ENCODE data around the gene SLC6A8.
"Not testable (repeated sequence)": the region's sequence is repeated elsewhere in the genome, so short reads cannot be mapped to it uniquely, and the experiment has no call there.

SLC6A8 gene

GRCh38 chrX:153739754-153740486, 52.2 kb downstream of the SLC6A8 start:
- Histone ChIP-seq H3K36me3 (peaks cover 0 to 20% (median 13%) of the 10 kb centered on the region in 3 donors), H3K27ac (no peak overlapping the region), H3K9me3 (no peaks in the 10 kb centered on the region), H3K4me3 (no peak overlapping the region), H3K27me3 (no peaks in the 10 kb centered on the region), H3K4me1 (peaks cover 0 to 12% (median 1%) of the 10 kb centered on the region in 4 donors)
- TF ChIP-seq CTCF (IDR thresholded peaks at IDR 0.05): no peak
- DNase-seq: no peak
- intact Hi-C loops (cut with DNase I; ENCODE audit: low total_unique reads): no loop called here

GRCh38 chrX:153740631-153741222, 53.0 kb downstream of the SLC6A8 start:
- DNase-seq: no peak
- Histone ChIP-seq H3K27ac (no peak overlapping the region), H3K4me1 (peaks cover 0 to 16% (median 1%) of the 10 kb centered on the region in 4 donors), H3K36me3 (peaks cover 0 to 20% (median 13%) of the 10 kb centered on the region in 3 donors), H3K27me3 (no peaks in the 10 kb centered on the region), H3K9me3 (no peaks in the 10 kb centered on the region), H3K4me3 (no peak overlapping the region)
- no peak for TF ChIP-seq CTCF (IDR thresholded peaks at IDR 0.05)
- intact Hi-C loops (cut with DNase I; ENCODE audit: low total_unique reads): no loop called here

GRCh38 chrX:153741446-153741845, 53.7 kb downstream of the SLC6A8 start:
- Histone ChIP-seq H3K27ac (no peak overlapping the region), H3K4me1 (peaks cover 0 to 16% (median 1%) of the 10 kb centered on the region in 4 donors), H3K27me3 (no peaks in the 10 kb centered on the region), H3K36me3 (peaks cover 0 to 15% (median 6%) of the 10 kb centered on the region in 3 donors), H3K9me3 (no peaks in the 10 kb centered on the region), H3K4me3 (no peak overlapping the region)
- no peak for TF ChIP-seq CTCF (IDR thresholded peaks at IDR 0.05)
- no peak for DNase-seq
- intact Hi-C loops (cut with DNase I; ENCODE audit: low total_unique reads): no loop called here

GRCh38 chrX:153742111-153742510, 54.4 kb downstream of the SLC6A8 start:
- H3K27me3 ChIP-seq; H3K36me3 ChIP-seq; H3K9me3 ChIP-seq; intact Hi-C loops (cut with DNase I; ENCODE audit: low total_unique reads); DNase-seq; H3K4me3 ChIP-seq; H3K27ac ChIP-seq: not testable (repeated sequence)
- H3K4me1 ChIP-seq: peaks cover 0 to 16% (median 1%) of the 10 kb centered on the region in 4 donors

- H3K36me3 ChIP-seq; H3K9me3 ChIP-seq; H3K4me3 ChIP-seq; DNase-seq; intact Hi-C loops (cut with DNase I; ENCODE audit: low total_unique reads); H3K27me3 ChIP-seq: not testable (repeated sequence)
- H3K27ac ChIP-seq: peak overlapping the region; percentile 82 to 91
- peaks cover 0 to 16% (median 1%) of the 10 kb centered on the region in 4 donors for H3K4me1 ChIP-seq
These were observed 55.2 kb downstream of the SLC6A8 start for GRCh38 chrX:153742796-153743467.

- intact Hi-C loops (cut with DNase I; ENCODE audit: low total_unique reads); H3K9me3 ChIP-seq; H3K36me3 ChIP-seq; H3K27me3 ChIP-seq: not testable (repeated sequence)
- peak in 1 of 2 experiments; percentile 13 for TF ChIP-seq CTCF (IDR thresholded peaks at IDR 0.05)
- DNase-seq: peak; percentile 85 to 95
- H3K4me1 ChIP-seq: peaks cover 0 to 16% (median 1%) of the 10 kb centered on the region in 4 donors
- H3K27ac ChIP-seq: peak overlapping the region; percentile 82 to 91
- H3K4me3 ChIP-seq: peak overlapping the region; percentile 40 to 46
These were observed 55.9 kb downstream of the SLC6A8 start for GRCh38 chrX:153743468-153744209.
